ENCODE measurements around the gene TNFRSF1A. TPM values are rescaled to one million over a fixed set of nuclear protein-coding genes. Genes with fewer than 3 reads are reported as not detected.
A peak's percentile ranks its signal among the peaks of the same experiment; 100 is the strongest.
"Not testable (repeated sequence)": the region's sequence is repeated elsewhere in the genome, so short reads cannot be mapped to it uniquely, and the experiment has no call there.

Gene TNFRSF1A
- total RNA-seq, 1 donor from 2014 or later: 125 TPM

GRCh38 chr12:6338955-6339354 is 2.9 kb downstream of the TNFRSF1A start:
- peaks cover 17% of the 10 kb centered on the region for H3K27me3 Mint-ChIP-seq (ENCODE audit: unreplicated experiment)
- TF ChIP-seq, protein P1, sequence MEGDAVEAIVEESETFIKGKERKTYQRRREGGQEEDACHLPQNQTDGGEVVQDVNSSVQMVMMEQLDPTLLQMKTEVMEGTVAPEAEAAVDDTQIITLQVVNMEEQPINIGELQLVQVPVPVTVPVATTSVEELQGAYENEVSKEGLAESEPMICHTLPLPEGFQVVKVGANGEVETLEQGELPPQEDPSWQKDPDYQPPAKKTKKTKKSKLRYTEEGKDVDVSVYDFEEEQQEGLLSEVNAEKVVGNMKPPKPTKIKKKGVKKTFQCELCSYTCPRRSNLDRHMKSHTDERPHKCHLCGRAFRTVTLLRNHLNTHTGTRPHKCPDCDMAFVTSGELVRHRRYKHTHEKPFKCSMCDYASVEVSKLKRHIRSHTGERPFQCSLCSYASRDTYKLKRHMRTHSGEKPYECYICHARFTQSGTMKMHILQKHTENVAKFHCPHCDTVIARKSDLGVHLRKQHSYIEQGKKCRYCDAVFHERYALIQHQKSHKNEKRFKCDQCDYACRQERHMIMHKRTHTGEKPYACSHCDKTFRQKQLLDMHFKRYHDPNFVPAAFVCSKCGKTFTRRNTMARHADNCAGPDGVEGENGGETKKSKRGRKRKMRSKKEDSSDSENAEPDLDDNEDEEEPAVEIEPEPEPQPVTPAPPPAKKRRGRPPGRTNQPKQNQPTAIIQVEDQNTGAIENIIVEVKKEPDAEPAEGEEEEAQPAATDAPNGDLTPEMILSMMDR (IDR thresholded peaks at IDR 0.05; ENCODE audit: unreplicated experiment): no peak
- DNase-seq (ENCODE audit: low spot score): no peak
- H3K27ac Mint-ChIP-seq (ENCODE audit: unreplicated experiment): no peak overlapping the region
- H3K9me3 Mint-ChIP-seq (ENCODE audit: unreplicated experiment): no peaks in the 10 kb centered on the region
- H3K36me3 Mint-ChIP-seq (ENCODE audit: low read depth, unreplicated experiment): peaks cover 10% of the 10 kb centered on the region
- peaks cover 38% of the 10 kb centered on the region for H3K4me1 Mint-ChIP-seq (ENCODE audit: unreplicated experiment)
- no peak overlapping the region for H3K4me3 Mint-ChIP-seq (ENCODE audit: unreplicated experiment)

DNA sequence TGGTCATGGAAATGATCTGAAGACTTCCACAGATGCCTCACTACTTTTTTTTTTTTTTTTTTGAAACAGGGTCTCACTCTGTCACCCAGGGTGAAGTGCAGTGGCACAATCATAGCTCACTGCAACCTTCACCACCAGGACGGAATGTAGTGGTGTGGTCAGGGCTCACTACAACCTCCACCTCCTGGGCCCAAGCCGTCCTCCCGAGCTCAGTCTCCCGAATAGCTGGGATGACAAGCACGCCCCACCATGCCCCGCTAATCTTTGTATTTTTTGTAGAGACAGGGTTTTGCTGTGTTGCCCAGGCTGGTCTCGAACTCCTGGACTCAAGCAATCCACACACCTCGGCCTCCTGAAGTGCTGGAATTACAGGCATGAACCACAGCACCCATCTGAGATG is 3.3 kb downstream of the TNFRSF1A start:
- Mint-ChIP-seq H3K27me3 (ENCODE audit: unreplicated experiment) (peaks cover 17% of the 10 kb centered on the region), H3K36me3 (ENCODE audit: low read depth, unreplicated experiment) (peaks cover 14% of the 10 kb centered on the region), H3K4me1 (ENCODE audit: unreplicated experiment) (peaks cover 42% of the 10 kb centered on the region)
- H3K27ac Mint-ChIP-seq (ENCODE audit: unreplicated experiment); H3K9me3 Mint-ChIP-seq (ENCODE audit: unreplicated experiment); H3K4me3 Mint-ChIP-seq (ENCODE audit: unreplicated experiment); DNase-seq (ENCODE audit: low spot score): not testable (repeated sequence)

DNA sequence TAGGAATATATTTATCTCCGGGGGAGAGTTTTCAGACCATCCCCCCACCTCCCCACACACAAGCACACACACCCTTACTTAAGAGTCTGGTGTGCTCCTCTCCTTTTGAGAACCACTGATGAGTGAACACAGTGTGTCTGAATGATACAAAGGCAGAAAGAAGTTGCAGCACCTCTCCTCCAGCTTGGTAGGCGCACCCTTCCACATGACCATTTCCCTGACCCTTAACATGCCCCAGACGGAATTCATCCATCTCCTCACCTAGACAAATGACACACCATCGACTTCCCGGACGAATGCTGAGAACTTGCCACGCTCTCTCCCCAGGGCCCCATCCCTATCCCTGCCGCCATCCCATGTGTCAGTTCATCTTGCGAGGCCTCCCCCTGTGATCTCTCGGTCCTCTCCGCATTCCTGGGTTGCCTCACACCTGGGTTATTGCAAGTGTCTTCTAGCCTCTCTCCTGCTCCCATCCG is 3.9 kb downstream of the TNFRSF1A start:
- DNase-seq (ENCODE audit: low spot score): no peak
- peaks cover 17% of the 10 kb centered on the region for H3K27me3 Mint-ChIP-seq (ENCODE audit: unreplicated experiment)

DNA sequence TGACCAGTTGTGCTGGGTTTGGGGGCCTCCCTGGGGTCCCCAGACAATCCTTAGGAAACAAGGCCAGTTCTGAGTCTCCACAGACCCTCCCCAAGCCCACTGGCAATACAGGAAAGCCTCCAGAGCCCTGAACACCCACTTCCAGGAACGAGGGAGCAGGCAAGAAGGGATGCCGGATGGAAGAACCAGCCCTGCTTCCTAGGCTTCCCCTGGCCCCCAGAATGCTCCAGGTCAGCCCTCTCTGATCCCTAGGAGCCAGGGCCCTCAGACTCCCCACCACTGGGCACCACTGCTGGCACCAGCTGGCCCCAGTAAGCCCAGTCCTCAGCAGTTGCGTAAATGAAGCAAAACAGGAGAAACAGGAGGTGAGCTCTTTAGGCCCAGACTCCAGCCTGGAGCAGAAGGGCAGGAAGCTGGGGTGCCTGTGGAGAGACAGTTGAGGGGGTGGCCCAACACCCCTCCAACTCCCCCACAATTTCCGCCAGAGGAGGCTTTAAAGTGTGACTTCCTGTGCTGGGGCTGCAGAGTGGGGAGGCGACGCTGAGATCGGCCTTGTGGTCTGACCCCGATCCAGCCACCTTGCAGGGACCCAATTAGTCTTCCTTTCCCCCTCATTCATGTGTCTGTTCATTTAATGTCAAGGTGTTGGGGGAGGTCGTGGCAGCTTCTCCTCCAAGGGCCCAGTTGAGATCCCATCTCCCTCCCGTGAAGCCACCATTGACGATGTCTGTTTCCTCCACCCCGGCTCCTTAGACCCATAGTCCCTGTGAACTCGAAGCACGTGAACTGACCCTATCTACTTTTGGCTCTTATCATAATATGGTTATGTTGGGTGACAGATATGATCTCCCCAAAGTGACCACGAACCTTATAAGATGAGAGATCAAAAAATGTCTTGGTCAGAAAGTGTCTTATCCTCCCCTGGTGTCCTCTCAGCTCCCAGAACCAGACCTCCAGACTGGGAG is 4.7 kb downstream of the TNFRSF1A start:
- peaks cover 36% of the 10 kb centered on the region for H3K4me1 Mint-ChIP-seq (ENCODE audit: unreplicated experiment)
- H3K27me3 Mint-ChIP-seq (ENCODE audit: unreplicated experiment): peaks cover 12% of the 10 kb centered on the region
- no peak for DNase-seq (ENCODE audit: low spot score)
- peak overlapping the region; percentile 79 for H3K4me3 Mint-ChIP-seq (ENCODE audit: unreplicated experiment)
- TF ChIP-seq, protein P1 (IDR thresholded peaks at IDR 0.05; ENCODE audit: unreplicated experiment): no peak
- H3K9me3 Mint-ChIP-seq (ENCODE audit: unreplicated experiment): no peaks in the 10 kb centered on the region
- no peak overlapping the region for H3K27ac Mint-ChIP-seq (ENCODE audit: unreplicated experiment)
- H3K36me3 Mint-ChIP-seq (ENCODE audit: low read depth, unreplicated experiment): peaks cover 25% of the 10 kb centered on the region

More for the DNA sequence above, 3.9 kb downstream of the TNFRSF1A start:
- no peak overlapping the region for H3K27ac Mint-ChIP-seq (ENCODE audit: unreplicated experiment)
- TF ChIP-seq, protein P1 (IDR thresholded peaks at IDR 0.05; ENCODE audit: unreplicated experiment): no peak
- no peaks in the 10 kb centered on the region for H3K9me3 Mint-ChIP-seq (ENCODE audit: unreplicated experiment)
- peaks cover 41% of the 10 kb centered on the region for H3K4me1 Mint-ChIP-seq (ENCODE audit: unreplicated experiment)
- no peak overlapping the region for H3K4me3 Mint-ChIP-seq (ENCODE audit: unreplicated experiment)
- peaks cover 18% of the 10 kb centered on the region for H3K36me3 Mint-ChIP-seq (ENCODE audit: low read depth, unreplicated experiment)

DNA sequence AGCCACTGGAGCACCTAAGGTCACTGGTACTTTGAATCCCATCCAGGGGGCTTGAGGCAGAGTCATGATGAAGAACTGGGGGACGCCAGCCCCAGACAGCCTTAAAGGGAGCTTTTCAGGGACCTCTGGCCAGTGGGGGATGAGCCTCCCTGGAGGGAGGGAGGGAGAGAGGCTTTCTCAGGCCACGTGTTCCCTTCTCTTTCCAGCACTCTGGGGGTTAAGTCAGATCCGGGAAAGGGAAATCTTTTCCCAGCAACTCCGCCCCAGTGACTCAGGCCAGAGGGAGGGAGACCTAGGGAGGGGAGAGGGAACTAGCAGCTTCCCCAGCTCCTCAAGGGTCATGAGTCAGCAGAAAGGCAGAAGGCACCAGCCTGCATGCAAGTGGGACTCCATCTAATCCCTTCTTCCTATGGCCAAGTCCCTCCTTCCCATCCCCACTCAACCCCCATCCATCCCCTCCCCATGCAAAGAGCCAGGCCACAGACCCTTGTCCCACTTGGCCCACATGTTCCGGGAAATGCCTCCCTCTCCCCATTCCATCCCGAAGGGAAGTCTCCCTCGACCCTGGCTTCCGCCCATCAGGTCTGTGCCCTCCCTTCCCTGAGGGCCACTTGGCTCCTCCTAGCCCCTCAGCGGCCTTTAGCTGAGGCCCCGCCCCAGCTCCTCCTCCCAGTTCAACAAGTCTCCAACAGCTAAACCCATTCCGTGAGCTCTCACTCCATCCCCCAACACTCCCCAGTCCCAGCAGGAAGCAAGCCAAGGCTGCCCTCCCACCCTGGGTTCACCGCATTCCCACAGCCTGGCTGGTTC is 5.6 kb downstream of the TNFRSF1A start:
- DNase-seq (ENCODE audit: low spot score): peak; percentile 85
- Mint-ChIP-seq H3K27me3 (ENCODE audit: unreplicated experiment) (peaks cover 12% of the 10 kb centered on the region), H3K9me3 (ENCODE audit: unreplicated experiment) (no peaks in the 10 kb centered on the region), H3K27ac (ENCODE audit: unreplicated experiment) (no peak overlapping the region), H3K36me3 (ENCODE audit: low read depth, unreplicated experiment) (peaks cover 27% of the 10 kb centered on the region), H3K4me3 (ENCODE audit: unreplicated experiment) (peak overlapping the region; percentile 79), H3K4me1 (ENCODE audit: unreplicated experiment) (peaks cover 34% of the 10 kb centered on the region)
- TF ChIP-seq, protein P1 (IDR thresholded peaks at IDR 0.05; ENCODE audit: unreplicated experiment): no peak
